NOMO-1 treated with dmso at 0.1 percent for 144 hours (cell line): ENCODE results near the gene GHITM.
"Not testable (repeated sequence)": the region's sequence is repeated elsewhere in the genome, so short reads cannot be mapped to it uniquely, and the experiment has no call there.

Experiments
- DNase-seq: peaks from one replicate; lab custom pipeline; 2025; ENCODE audit not compliant: unreplicated experiment; lab: John Stamatoyannopoulos, UW

GHITM gene

GRCh38 chr10:84147347-84147746 lies 8.0 kb downstream of the GHITM start:
- DNase-seq, result no peak

GRCh38 chr10:84148006-84148597 lies 8.8 kb downstream of the GHITM start:
- DNase-seq, result not testable (repeated sequence)

GRCh38 chr10:84149854-84150253 lies 10.5 kb downstream of the GHITM start:
- no peak for DNase-seq

GRCh38 chr10:84152769-84153168 lies 13.5 kb downstream of the GHITM start:
- DNase-seq, result no peak

- DNase-seq, result no peak
These were observed 16.2 kb downstream of the GHITM start for GRCh38 chr10:84155521-84155920.

DNA sequence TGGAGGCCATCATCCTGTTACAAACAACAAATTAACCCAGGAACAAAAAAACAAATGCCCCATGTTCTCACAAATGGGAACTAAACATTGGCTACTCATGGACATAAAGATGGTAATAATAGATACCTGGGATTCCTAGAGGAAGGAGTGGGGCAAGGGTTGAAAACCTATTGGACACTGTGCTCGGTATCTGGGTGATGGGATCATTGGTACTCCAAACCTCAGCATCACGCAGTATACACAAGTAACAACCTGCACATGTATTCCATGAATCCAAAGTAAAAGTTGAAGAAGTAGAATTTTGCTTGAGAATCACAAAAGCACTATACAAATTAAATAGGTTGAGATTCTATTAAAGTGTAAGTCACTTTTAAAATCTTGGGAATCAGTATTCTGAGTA lies 16.7 kb downstream of the GHITM start:
- no peak for DNase-seq

DNA sequence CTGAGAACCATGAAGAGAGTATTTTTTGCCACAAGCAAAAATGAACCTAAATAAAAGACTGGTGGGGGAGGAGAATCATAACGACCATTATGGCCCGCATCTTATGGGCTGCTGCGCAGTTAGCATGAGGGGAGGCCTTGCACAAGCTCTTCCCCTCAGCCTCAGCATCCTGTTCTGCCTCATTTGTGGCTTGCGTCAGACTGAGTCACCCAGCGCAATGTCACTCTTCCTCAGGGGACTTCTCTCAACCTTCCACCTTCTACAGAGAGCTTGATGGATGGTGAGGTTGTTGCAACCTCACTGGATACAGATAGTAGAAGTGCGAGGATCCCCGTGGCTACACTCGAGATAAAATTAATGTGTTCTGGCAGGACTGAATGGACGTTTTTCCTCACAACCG lies 17.5 kb downstream of the GHITM start:
- DNase-seq, result peak; percentile 94

- no peak for DNase-seq
These were observed 18.8 kb downstream of the GHITM start for GRCh38 chr10:84158061-84158460.

DNA sequence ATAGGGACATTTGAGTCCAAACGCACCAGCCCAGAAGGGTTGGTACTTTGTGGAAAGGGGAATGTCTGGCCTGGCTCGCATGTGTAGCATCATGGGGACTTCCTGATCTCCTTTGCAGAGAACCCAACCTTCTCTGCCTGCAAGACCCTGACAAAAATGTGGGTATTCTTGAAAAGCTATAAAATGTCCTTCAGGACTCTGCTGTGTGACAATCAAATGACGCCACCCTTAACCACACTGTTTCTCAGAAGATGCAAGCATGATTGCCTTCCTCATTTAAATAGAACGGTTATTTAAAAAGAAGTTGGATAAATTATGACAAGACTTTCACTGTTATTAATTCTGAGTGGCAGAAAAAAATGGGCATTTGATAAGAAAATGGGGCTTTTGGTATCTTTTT lies 19.2 kb downstream of the GHITM start:
- peak; percentile 47 for DNase-seq

DNA sequence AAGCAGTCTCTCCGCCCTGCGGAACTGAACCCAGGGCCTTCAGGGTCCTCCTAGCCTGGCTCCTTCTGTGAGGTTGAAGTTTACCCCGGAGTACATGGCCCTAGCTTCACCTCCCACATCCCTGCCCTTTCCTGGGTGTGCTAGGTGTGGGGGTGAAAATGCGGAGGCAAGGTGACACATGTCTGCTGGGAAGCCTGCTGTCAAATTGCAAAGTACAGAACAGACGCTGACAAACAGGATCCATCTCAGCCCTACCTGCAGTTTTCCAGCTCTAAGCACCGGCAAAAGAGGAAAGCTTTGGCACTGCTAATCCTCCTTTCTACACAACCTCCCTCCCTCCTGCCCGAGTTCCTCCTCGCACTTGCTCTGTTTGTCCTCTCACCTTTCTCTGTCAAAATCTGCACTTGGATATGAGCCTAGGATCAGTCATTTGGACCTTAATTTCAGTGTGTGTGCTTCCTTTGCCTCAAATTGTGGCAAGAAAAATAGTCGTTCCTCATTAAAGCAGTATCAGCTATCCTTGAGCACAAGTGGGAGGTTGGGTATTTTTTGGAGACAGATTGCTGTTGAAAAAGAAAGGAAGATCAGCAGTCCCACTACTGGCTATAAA lies 19.9 kb downstream of the GHITM start:
- DNase-seq, result no peak

GRCh38 chr10:84160663-84161362 lies 21.5 kb downstream of the GHITM start:
- no peak for DNase-seq

GRCh38 chr10:84163996-84164395 lies 24.7 kb downstream of the GHITM start:
- no peak for DNase-seq

- DNase-seq, result no peak
These were observed 25.1 kb downstream of the GHITM start for GRCh38 chr10:84164442-84164841.

GRCh38 chr10:84166620-84167288 lies 27.4 kb downstream of the GHITM start:
- no peak for DNase-seq

- not testable (repeated sequence) for DNase-seq
These were observed 28.0 kb downstream of the GHITM start for GRCh38 chr10:84167289-84167653.

- DNase-seq, result not testable (repeated sequence)
These were observed 29.1 kb downstream of the GHITM start for GRCh38 chr10:84168382-84168781.

DNA sequence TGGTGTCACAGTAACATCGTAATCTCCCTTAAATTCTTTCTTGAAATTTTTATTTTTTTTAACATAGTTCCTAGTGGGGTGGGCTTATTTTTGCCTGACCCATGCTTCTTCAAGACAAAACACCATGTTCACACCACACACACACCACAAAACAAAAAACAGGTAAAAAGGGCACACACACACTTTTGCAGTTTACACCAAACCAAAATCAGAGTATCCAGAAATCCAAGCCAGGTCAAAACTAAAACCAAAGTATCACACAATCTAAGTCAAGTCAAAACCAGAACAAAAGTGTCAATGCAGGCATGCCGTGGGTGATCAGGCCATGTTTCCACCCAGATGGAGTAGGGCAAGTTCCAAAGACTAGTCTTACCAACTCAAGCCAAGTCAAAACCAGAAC lies 31.9 kb downstream of the GHITM start:
- DNase-seq, result not testable (repeated sequence)

- not testable (repeated sequence) for DNase-seq
These were observed 32.6 kb downstream of the GHITM start for GRCh38 chr10:84171700-84172466.

DNA sequence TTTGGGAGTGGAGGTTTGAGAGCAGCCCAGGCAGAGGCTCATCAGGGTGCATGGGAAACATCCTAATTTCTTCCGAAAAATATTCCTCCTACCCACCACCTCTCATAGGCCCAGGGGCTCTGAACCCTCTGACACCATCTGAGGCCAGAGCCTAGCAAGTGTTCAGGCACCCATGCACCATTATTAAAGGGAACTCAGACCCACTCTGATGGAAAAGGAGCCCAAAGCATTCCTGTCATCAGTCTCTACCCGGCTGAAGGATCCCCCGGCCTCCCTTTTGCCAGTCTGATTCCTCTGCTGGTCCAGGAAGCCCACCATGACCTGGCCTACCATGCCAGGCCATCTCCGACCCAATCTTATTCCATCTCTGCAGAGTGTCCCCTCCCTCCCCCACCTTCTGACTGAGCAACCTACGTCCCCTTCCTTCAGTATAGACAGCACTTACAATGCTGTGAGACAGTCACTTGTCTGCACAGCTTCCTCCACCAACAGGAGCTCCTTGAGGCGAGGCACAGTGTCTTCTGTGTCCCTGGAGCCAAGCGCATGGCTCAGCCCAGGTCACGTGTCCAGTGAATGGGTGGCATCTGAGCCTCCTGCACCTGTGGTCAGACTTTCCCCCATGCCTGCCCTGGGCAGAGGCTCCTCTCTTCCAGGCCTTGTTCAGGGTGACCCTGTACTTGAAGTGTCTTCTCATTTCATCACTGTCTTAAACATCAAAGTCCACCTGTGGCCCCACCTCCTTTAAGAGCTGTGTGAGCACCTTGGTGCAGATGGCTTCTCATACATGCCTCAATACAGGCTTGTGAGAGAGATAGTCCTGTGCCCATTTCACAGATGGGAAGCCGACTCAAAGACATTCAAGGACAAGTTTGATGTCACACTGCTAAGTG lies 33.4 kb downstream of the GHITM start:
- no peak for DNase-seq

- DNase-seq, result no peak
These were observed 34.2 kb downstream of the GHITM start, which contains the start of gene GPR15LG for GRCh38 chr10:84173501-84173929. GPR15LG (plus strand) TSS chr10:84173801; CDS start chr10:84173852, 51 bp downstream.
